GM23248 (cell line): Measurements from ENCODE around the gene LAMA3.

Experiments
- EZH2 ChIP-seq: fragments of 200-600 bp; sonication (generic); IDR thresholded peaks from 2 replicates; pipeline ENCODE4 v1.6.1; 2018; ENCODE audit warnings: antibody characterized with exemption, mild to moderate bottlenecking; ENCODE audit not compliant: insufficient read depth, poor library complexity, severe bottlenecking
- EZH2phosphoT487 ChIP-seq: fragments of 200-600 bp; sonication (generic); IDR thresholded peaks from 2 replicates; pipeline ENCODE4 v1.6.1; 2018; ENCODE audit warnings: antibody characterized with exemption, moderate library complexity, mild to moderate bottlenecking, low read depth; ENCODE audit not compliant: insufficient read depth

DNA sequence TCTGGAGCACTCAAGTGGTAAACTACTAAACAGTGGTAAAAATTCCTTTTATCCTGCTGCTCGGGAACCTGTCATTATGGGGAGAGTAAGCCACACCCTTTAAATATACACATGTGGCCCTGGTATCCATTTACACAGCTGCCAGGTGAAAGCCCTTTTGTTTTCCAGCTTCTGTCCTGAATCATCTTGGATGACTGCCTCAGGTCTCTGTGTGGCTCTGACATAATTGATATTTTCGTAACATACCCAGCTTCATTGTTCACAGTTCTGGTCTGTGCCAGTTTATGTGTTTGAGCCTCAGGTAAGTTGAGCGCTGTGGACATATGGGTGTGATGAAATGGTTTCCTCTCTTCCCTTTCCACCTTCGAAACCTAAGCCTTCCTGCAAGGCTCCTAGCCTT lies 309.6 kb downstream of the LAMA3 start:
- TF ChIP-seq EZH2 (no peak), EZH2phosphoT487 (no peak)
